LoVo (cell line): Measurements from ENCODE around the gene BRK1.
A peak's percentile ranks its signal among the peaks of the same experiment; 100 is the strongest.
"Not testable (repeated sequence)": the region's sequence is repeated elsewhere in the genome, so short reads cannot be mapped to it uniquely, and the experiment has no call there.

Experiments
- DNase-seq: peaks from one replicate; pipeline ENCODE4 v3.0.0-alpha.2; 2016; ENCODE audit warnings: low spot score

Gene BRK1

DNA sequence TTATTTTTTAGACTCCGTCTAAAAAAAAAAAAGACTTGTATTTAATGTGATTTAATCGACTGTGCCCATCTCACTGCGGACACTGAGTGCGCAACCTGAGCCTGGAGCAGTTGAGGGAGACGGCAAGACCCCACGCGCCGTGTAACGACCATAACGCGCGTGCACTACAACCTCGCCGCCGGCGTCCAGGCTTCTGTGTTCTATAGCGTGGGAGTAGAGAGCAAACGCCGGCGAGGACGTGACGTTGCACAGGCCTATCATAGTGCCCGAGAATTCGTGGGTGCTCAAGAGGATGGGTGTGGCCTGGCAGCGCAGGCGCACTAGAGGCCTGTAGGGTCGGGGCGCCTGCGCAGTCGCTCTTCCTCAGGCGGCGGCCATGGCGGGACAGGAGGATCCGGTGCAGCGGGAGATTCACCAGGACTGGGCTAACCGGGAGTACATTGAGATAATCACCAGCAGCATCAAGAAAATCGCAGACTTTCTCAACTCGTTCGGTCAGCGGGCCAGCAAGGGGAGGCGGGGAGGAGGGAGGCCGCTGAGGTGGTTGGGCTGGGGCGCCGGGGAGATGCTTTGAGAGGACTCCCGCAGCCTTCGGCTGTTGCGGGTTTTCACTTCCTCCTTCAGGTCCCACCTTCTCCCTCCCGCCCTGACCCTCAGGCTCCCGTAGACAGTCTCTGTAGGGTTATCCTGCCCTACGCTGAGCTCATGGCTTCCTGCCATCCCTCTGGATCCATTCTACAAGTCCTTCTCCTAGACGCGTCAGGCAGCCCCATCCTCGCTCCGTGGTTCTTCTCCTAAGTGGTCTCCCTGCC, at the start of gene BRK1:
Gene BRK1, plus strand, starts transcription at position 350 of the 812 bp plus-strand sequence. Its CDS starts 27 bp downstream, at position 377.
- peak; percentile 98 for DNase-seq

DNA sequence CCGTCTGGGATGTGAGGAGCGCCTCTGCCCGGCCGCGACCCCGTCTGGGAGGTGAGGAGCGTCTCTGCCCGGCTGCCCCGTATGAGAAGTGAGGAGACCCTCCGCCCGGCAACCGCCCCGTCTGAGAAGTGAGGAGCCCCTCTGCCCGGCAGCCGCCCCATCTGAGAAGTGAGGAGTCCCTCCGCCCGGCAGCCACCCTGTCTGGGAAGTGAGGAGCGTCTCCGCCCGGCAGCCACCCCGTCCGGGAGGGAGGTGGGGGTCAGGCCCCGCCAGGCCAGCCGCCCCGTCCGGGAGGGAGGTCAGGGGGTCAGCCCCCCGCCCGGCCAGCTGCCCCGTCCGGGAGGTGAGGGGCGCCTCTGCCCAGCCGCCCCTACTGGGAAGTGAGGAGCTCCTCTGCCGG, 45.4 kb upstream of the BRK1 start:
- DNase-seq: not testable (repeated sequence)

GRCh38 chr3:10074666-10075065, 40.8 kb upstream of the BRK1 start:
- no peak for DNase-seq

DNA sequence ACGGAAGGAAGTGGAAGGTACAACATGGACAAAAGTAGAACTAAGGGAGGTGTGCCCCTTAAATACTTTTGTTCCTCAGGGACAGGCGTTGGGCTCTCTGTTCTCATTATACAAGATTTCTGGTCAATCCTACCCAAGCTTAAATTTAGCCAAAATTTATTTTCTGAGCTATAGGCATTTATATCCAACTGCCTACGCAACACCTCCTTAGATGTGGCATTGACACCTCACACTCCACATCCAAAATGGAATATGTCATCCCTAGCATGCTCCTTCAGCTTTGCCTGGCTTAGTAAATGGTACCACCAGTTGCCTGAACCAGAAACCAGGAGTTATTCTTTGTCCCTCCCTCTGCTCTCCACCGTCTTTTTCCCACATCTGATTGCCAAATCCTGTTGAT, 33.6 kb upstream of the BRK1 start:
- no peak for DNase-seq

DNA sequence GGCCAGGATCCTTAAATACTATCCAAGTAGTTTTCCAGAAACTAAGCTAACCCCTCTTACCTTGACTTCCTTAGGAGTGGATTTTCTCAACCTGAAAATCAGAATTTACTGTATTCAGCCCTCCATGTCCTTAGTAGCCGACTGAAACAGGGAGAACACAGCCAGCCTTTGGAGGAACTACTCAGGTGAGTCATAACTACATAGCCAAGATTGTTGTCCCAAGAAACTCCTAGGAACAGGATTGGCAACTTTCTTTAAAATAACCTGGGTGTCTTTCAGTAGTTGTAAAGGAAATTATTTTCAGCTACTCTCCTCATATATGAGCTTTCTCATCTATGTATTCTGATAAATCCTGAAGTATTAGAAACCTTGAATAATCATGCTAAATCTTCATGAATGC, 29.7 kb upstream of the BRK1 start:
- peak; percentile 6 for DNase-seq

- DNase-seq: peak; percentile 17
Observed at GRCh38 chr3:10088256-10088655, 27.2 kb upstream of the BRK1 start.

DNA sequence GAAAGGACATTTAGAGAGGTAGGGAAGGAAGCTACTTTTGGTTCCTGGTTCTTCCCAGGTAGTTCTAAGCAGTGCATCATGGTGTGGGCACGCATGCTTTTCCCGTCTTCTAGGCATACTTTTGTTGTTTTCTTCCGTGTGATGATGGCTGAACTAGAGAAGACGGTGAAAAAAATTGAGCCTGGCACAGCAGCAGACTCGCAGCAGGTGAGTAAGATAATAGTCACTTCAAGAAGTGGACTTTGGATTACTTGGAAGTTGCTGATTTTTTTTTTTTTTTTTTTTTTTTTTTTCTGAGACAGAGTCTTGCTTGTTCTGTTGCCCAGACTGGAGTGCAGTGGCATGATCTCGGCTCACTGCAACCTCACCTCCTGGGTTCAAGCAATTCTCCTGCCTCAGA, 25.3 kb upstream of the BRK1 start:
- DNase-seq: peak; percentile 65

DNA sequence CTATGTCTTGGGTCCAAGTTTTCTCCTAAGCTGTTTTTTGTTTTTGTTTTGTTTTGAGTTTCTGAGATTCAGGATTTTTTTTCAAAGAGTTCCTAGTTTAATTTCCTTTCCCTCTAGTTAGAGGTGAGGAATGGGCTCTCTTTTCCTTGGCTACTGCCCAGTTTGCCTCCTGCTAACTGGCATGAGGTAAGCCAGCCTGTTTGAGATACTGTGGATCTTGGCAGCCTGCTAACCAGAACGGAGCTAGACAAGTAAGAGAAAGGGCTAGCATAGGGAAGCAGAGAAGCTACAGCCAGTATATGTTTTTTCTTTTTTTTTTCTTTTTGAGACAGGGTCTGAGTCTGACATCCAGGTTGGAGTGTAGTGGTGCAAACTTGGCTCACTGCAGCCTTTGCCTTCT, 24.7 kb upstream of the BRK1 start:
- DNase-seq: not testable (repeated sequence)

DNA sequence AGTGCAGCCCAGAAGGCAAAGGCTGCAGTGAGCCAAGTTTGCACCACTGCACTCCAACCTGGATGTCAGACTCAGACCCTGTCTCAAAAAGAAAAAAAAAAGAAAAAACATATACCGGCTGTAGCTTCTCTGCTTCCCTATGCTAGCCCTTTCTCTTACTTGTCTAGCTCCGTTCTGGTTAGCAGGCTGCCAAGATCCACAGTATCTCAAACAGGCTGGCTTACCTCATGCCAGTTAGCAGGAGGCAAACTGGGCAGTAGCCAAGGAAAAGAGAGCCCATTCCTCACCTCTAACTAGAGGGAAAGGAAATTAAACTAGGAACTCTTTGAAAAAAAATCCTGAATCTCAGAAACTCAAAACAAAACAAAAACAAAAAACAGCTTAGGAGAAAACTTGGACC, 24.1 kb upstream of the BRK1 start:
- DNase-seq: not testable (repeated sequence)

DNA sequence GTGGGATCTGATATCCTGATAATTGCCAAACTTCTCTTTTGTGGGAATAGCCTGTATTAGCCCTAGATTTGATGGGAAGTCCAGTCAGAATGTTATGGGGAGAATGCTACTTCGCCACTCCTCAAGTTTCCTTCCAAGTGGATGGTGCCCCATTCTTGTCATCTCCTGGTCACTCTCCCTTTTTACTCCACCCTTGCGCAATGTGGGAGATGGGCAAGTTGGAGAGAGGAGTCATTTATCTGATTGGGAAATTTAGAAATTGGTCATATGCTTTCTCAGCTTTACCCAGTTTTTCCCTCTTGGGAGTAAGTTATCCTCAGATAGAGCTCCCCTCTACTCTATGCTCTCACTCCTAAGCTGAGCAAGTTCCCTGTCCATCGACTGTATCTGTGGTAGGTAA, 21.8 kb upstream of the BRK1 start:
- no peak for DNase-seq

- DNase-seq: no peak
Observed at GRCh38 chr3:10099041-10099440, 16.4 kb upstream of the BRK1 start.

DNA sequence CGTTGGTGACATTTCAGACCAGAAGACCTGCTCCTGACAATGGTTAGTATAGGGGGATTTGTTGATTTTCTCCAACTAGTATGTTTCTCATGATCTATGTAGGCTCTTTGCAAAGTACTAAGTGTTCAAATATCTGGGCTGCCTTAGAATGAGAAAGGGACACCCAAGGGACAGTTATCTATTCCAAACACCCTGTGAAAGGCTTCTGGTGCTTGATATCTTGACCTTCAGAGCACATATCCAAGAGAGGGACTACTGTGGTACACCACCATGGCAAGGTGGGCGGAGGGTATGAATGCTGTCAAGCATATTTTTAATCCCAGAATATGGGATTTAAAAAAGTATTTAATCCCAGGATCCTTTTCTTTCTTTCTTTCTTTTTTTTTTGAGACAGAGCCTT, 8.6 kb upstream of the BRK1 start:
- DNase-seq: no peak

- no peak for DNase-seq
Observed at GRCh38 chr3:10108091-10108490, 7.4 kb upstream of the BRK1 start, which contains the start of gene FANCD2OS. Gene FANCD2OS, minus strand, starts transcription at chr3:10108255. Its CDS starts 3,481 bp downstream, at chr3:10104774.

GRCh38 chr3:10116138-10116460, 624 bp downstream of the BRK1 start:
- DNase-seq: peak; percentile 3

GRCh38 chr3:10116928-10117327, 1.5 kb downstream of the BRK1 start:
- DNase-seq: no peak

- no peak for DNase-seq
Observed at GRCh38 chr3:10119376-10119775, 3.9 kb downstream of the BRK1 start.

DNA sequence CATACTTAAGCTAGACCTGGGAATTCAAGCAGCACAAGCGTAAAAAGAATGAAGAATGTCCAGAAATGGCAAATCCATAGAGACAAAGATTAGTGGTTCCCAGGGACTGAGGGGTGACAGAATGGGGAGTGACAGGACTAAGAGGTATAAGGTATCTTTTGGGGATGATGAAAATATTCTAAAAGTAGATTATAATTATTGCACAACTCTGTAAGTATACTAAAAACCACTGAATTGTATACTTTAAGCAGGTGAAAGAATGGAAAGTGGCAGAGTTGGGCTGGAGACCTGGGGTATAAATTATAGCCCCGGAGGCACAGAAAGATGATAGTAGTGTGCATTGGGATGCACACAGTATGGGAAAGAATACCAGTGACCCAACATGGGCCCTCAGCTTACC, 5.6 kb downstream of the BRK1 start:
- DNase-seq: no peak

DNA sequence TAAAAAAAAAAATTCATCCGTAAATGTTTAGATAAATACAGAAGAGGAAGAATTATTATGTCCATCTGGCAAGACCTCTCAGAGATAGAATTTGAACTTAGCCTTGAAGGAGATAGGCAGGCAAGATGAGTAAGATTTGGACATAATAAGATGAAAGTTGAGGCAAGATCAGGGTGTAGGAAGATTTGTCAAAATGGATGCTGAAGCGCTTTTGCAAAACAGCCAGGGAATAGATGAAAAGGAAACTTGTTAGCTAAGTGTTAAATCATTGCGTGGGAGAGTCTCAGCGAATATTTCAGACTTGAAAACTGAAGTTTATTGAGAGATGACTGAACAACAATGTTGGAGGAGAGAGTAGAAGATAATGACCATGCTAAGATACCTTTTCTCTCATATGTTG, 7.2 kb downstream of the BRK1 start:
- no peak for DNase-seq

GRCh38 chr3:10135872-10136271, 20.4 kb downstream of the BRK1 start:
- not testable (repeated sequence) for DNase-seq

DNA sequence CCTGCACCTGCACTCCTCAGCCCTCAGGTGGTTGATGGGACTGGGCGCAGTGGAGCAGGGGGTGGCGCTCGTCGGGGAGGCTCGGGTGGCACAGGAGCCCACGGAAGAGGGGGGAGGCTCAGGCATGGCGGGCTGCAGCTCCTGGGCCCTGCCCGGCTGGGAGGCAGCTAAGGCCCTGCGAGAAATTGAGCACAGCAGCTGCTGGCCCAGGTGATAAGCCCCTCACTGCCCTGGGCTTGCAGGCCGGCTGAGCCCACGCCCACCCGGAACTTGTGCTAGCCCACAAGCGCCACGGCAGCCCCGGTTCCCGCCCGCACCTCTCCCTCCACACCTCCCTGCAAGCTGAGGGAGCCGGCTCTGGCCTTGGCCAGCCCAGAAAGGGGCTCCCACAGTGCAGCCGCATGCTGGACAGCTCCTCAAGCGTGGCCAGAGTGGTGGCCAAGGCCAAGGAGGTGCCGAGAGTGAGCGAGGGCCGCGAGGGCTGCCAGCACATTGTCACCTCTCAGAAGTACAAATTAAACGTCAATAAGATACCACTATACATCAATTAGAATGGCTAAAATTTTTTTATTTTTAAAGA, 21.0 kb downstream of the BRK1 start:
- DNase-seq: no peak

GRCh38 chr3:10137178-10137577, 21.7 kb downstream of the BRK1 start:
- DNase-seq: no peak

GRCh38 chr3:10140996-10141546, 25.6 kb downstream of the BRK1 start:
- no peak for DNase-seq
